ENCODE data around the gene GNAZ.

The GNAZ gene

GRCh38 chr22:23071230-23072076, 1.1 kb downstream of the GNAZ start:
- H3K9me3 ChIP-seq (ENCODE audit: control insufficient read depth, low read length), result no peaks in the 10 kb centered on the region
- H3K4me1 ChIP-seq (ENCODE audit: control insufficient read depth, insufficient read depth, low read length, poor library complexity, severe bottlenecking), result peaks cover 17% of the 10 kb centered on the region
- H3K36me3 ChIP-seq (ENCODE audit: control insufficient read depth, insufficient read depth, low read length), result no peaks in the 10 kb centered on the region
- peak overlapping the region; percentile 59 for H3K4me3 ChIP-seq (ENCODE audit: insufficient read depth, low read depth, low read length, poor library complexity, severe bottlenecking)
- H3K27ac ChIP-seq (ENCODE audit: insufficient read depth, low read length, poor library complexity, severe bottlenecking), result no peak overlapping the region
- no peaks in the 10 kb centered on the region for H3K27me3 ChIP-seq (replicated peaks; ENCODE audit: control insufficient read depth, insufficient read depth, low read length, poor library complexity, severe bottlenecking)
- DNase-seq, result no peak

- Histone ChIP-seq H3K27ac (ENCODE audit: insufficient read depth, low read length, poor library complexity, severe bottlenecking) (no peak overlapping the region), H3K27me3 (replicated peaks; ENCODE audit: control insufficient read depth, insufficient read depth, low read length, poor library complexity, severe bottlenecking) (no peaks in the 10 kb centered on the region), H3K36me3 (ENCODE audit: control insufficient read depth, insufficient read depth, low read length) (no peaks in the 10 kb centered on the region), H3K4me3 (ENCODE audit: insufficient read depth, low read depth, low read length, poor library complexity, severe bottlenecking) (no peak overlapping the region), H3K9me3 (ENCODE audit: control insufficient read depth, low read length) (no peaks in the 10 kb centered on the region), H3K4me1 (ENCODE audit: control insufficient read depth, insufficient read depth, low read length, poor library complexity, severe bottlenecking) (peaks cover 17% of the 10 kb centered on the region)
- DNase-seq, result no peak
Measured at GRCh38 chr22:23072077-23072910, 2.0 kb downstream of the GNAZ start.

GRCh38 chr22:23072911-23073491, 2.7 kb downstream of the GNAZ start:
- peaks cover 17% of the 10 kb centered on the region for H3K4me1 ChIP-seq (ENCODE audit: control insufficient read depth, insufficient read depth, low read length, poor library complexity, severe bottlenecking)
- H3K4me3 ChIP-seq (ENCODE audit: insufficient read depth, low read depth, low read length, poor library complexity, severe bottlenecking), result no peak overlapping the region
- H3K27ac ChIP-seq (ENCODE audit: insufficient read depth, low read length, poor library complexity, severe bottlenecking), result no peak overlapping the region
- no peaks in the 10 kb centered on the region for H3K36me3 ChIP-seq (ENCODE audit: control insufficient read depth, insufficient read depth, low read length)
- no peak for DNase-seq
- H3K9me3 ChIP-seq (ENCODE audit: control insufficient read depth, low read length), result no peaks in the 10 kb centered on the region
- H3K27me3 ChIP-seq (replicated peaks; ENCODE audit: control insufficient read depth, insufficient read depth, low read length, poor library complexity, severe bottlenecking), result no peaks in the 10 kb centered on the region

GRCh38 chr22:23073526-23074229, 3.4 kb downstream of the GNAZ start:
- Histone ChIP-seq H3K27ac (ENCODE audit: insufficient read depth, low read length, poor library complexity, severe bottlenecking) (no peak overlapping the region), H3K4me3 (ENCODE audit: insufficient read depth, low read depth, low read length, poor library complexity, severe bottlenecking) (no peak overlapping the region), H3K27me3 (replicated peaks; ENCODE audit: control insufficient read depth, insufficient read depth, low read length, poor library complexity, severe bottlenecking) (no peaks in the 10 kb centered on the region), H3K4me1 (ENCODE audit: control insufficient read depth, insufficient read depth, low read length, poor library complexity, severe bottlenecking) (peaks cover 17% of the 10 kb centered on the region), H3K36me3 (ENCODE audit: control insufficient read depth, insufficient read depth, low read length) (no peaks in the 10 kb centered on the region), H3K9me3 (ENCODE audit: control insufficient read depth, low read length) (no peaks in the 10 kb centered on the region)
- DNase-seq, result no peak

GRCh38 chr22:23074451-23074850, 4.1 kb downstream of the GNAZ start:
- no peaks in the 10 kb centered on the region for H3K36me3 ChIP-seq (ENCODE audit: control insufficient read depth, insufficient read depth, low read length)
- H3K9me3 ChIP-seq (ENCODE audit: control insufficient read depth, low read length), result no peaks in the 10 kb centered on the region
- peaks cover 16% of the 10 kb centered on the region for H3K4me1 ChIP-seq (ENCODE audit: control insufficient read depth, insufficient read depth, low read length, poor library complexity, severe bottlenecking)
- no peak for DNase-seq
- no peak overlapping the region for H3K27ac ChIP-seq (ENCODE audit: insufficient read depth, low read length, poor library complexity, severe bottlenecking)
- no peak overlapping the region for H3K4me3 ChIP-seq (ENCODE audit: insufficient read depth, low read depth, low read length, poor library complexity, severe bottlenecking)
- H3K27me3 ChIP-seq (replicated peaks; ENCODE audit: control insufficient read depth, insufficient read depth, low read length, poor library complexity, severe bottlenecking), result no peaks in the 10 kb centered on the region

- H3K9me3 ChIP-seq (ENCODE audit: control insufficient read depth, low read length), result no peaks in the 10 kb centered on the region
- H3K27ac ChIP-seq (ENCODE audit: insufficient read depth, low read length, poor library complexity, severe bottlenecking), result no peak overlapping the region
- H3K4me1 ChIP-seq (ENCODE audit: control insufficient read depth, insufficient read depth, low read length, poor library complexity, severe bottlenecking), result peaks cover 12% of the 10 kb centered on the region
- no peaks in the 10 kb centered on the region for H3K27me3 ChIP-seq (replicated peaks; ENCODE audit: control insufficient read depth, insufficient read depth, low read length, poor library complexity, severe bottlenecking)
- DNase-seq, result no peak
- no peak overlapping the region for H3K4me3 ChIP-seq (ENCODE audit: insufficient read depth, low read depth, low read length, poor library complexity, severe bottlenecking)
- H3K36me3 ChIP-seq (ENCODE audit: control insufficient read depth, insufficient read depth, low read length), result no peaks in the 10 kb centered on the region
Measured at GRCh38 chr22:23075050-23075449, 4.7 kb downstream of the GNAZ start.

GRCh38 chr22:23075525-23076216, 5.4 kb downstream of the GNAZ start:
- H3K36me3 ChIP-seq (ENCODE audit: control insufficient read depth, insufficient read depth, low read length), result no peaks in the 10 kb centered on the region
- H3K27ac ChIP-seq (ENCODE audit: insufficient read depth, low read length, poor library complexity, severe bottlenecking), result no peak overlapping the region
- H3K27me3 ChIP-seq (replicated peaks; ENCODE audit: control insufficient read depth, insufficient read depth, low read length, poor library complexity, severe bottlenecking), result no peaks in the 10 kb centered on the region
- no peaks in the 10 kb centered on the region for H3K9me3 ChIP-seq (ENCODE audit: control insufficient read depth, low read length)
- H3K4me3 ChIP-seq (ENCODE audit: insufficient read depth, low read depth, low read length, poor library complexity, severe bottlenecking), result no peak overlapping the region
- no peak for DNase-seq
- peaks cover 9% of the 10 kb centered on the region for H3K4me1 ChIP-seq (ENCODE audit: control insufficient read depth, insufficient read depth, low read length, poor library complexity, severe bottlenecking)

- no peaks in the 10 kb centered on the region for H3K4me1 ChIP-seq (ENCODE audit: control insufficient read depth, insufficient read depth, low read length, poor library complexity, severe bottlenecking)
- DNase-seq, result no peak
- no peak overlapping the region for H3K4me3 ChIP-seq (ENCODE audit: insufficient read depth, low read depth, low read length, poor library complexity, severe bottlenecking)
- H3K36me3 ChIP-seq (ENCODE audit: control insufficient read depth, insufficient read depth, low read length), result no peaks in the 10 kb centered on the region
- H3K9me3 ChIP-seq (ENCODE audit: control insufficient read depth, low read length), result no peaks in the 10 kb centered on the region
- no peaks in the 10 kb centered on the region for H3K27me3 ChIP-seq (replicated peaks; ENCODE audit: control insufficient read depth, insufficient read depth, low read length, poor library complexity, severe bottlenecking)
- H3K27ac ChIP-seq (ENCODE audit: insufficient read depth, low read length, poor library complexity, severe bottlenecking), result no peak overlapping the region
Measured at GRCh38 chr22:23076896-23077572, 6.7 kb downstream of the GNAZ start.

All from effector memory CD4-positive, alpha-beta T cell (primary cell).